Left renal cortex interstitium (tissue), 4 donors: ENCODE results near the gene ZNG1C. TPM values are rescaled to one million over a fixed set of nuclear protein-coding genes. Genes with fewer than 3 reads are reported as not detected.
"Not testable (repeated sequence)": the region's sequence is repeated elsewhere in the genome, so short reads cannot be mapped to it uniquely, and the experiment has no call there.

ENCODE experiments used
- DNase-seq, 4 donors: peaks; one replicate each; pipeline ENCODE4 v3.0.0-alpha.2; 2013; ENCODE audit warnings: low read depth in 4 of 4, low spot score in 2 of 4, missing footprints in 1 of 4
- polyA plus RNA-seq, 4 donors: library from polyadenylated mRNA; unstranded; fragments of 120-200 nt; gene quantifications; one replicate each; pipeline ENCODE4 v1.2.1, GENCODE V29; 2013; ENCODE audit not compliant: insufficient read length in 4 of 4

Gene ZNG1C
- polyA plus RNA-seq, result 10 to 100 TPM; 15.0 to 34.2 (median 21.3) TPM

DNA sequence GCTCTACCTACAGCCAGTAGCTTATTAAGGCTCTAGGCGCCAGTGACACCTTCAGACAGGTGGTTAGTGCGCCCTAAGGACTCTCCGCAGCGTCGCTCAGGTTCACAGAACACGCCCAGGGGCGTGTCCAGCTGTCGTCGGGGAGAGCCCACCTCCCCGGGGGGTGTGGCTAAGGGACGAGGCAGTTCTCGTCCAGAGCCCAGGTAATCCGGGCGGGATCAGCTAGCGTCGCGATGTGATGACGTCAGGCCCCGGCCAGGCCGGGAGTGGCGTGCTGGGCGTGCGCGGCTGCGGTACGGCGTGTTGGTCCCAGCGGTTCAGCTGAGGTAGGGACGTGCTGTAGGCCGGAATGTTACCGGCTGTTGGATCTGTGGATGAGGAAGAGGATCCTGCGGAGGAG, at the start of gene ZNG1C:
ZNG1C (plus strand) TSS at position 301 of the 400 bp plus-strand sequence; CDS start at position 350, 49 bp downstream.
- not testable (repeated sequence) for DNase-seq

DNA sequence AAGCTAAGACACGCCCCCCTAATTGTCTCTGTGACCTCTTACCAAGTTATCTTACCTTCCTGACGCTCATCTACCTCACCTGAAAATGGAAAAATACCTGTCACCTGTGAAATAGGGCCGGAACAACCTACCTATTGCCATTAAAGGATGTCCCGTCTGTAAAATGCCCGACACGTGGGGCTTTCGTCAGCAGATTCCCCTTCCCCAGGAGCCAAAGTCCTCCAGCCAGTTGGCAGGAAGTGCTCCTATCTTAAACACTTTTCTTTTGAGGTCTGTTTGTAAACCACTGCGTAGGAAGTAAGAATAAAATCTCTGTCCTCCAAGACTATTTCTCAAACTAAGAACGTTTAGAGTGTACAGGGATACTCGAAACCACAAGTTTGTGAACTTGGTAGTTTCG, 654 bp downstream of the ZNG1C start:
- not testable (repeated sequence) for DNase-seq

DNA sequence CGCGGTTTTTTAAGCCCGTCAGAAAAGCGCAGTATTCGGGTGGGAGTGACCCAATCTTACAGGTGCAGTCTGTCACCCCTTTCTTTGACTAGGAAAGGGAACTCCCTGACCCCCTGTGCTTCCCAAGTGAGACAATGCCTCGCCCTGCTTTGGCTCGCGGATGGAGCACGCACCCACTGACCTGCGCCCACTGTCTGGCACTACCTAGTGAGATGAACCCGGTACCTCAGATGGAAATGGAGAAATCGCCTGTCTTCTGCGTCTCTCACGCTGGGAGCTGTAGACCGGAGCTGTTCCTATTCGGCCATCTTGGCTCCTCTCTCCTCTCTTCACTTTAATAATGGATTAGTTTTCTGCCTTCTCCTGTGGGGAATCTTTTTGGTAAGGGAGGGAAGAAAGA, 39.3 kb downstream of the ZNG1C start:
- not testable (repeated sequence) for DNase-seq

DNA sequence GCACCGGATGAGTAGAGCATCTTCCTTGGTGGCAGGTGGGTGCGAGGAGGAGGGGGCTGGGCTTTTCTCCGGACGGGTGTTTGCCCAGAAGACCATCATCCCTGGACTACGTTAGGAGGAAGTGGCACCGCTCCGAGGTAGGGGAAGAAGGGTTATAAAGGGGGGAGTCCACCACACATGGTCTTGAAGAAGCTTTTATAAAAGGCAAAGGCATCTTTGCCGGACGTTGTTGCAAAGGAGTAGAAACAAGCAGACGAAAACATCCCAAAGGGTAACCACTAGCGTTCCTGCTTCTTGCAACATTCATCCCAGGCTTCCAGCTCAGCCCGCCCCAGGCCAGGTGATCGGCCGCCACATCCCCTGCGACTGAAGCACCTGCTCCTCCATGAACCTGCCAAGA, 60.8 kb downstream of the ZNG1C start, which contains the start of gene FOXD4L3:
FOXD4L3 (plus strand) TSS at position 301 of the 400 bp plus-strand sequence; CDS start at position 386, 85 bp downstream.
- not testable (repeated sequence) for DNase-seq

- not testable (repeated sequence) for DNase-seq
Measured at GRCh38 chr9:68303771-68304170, 62.0 kb downstream of the ZNG1C start.

- not testable (repeated sequence) for DNase-seq
Measured at GRCh38 chr9:68304212-68304611, 62.4 kb downstream of the ZNG1C start.

GRCh38 chr9:68304777-68305176, 63.0 kb downstream of the ZNG1C start:
- DNase-seq, result not testable (repeated sequence)

- not testable (repeated sequence) for DNase-seq
Measured at GRCh38 chr9:68305680-68306285, 64.0 kb downstream of the ZNG1C start.

GRCh38 chr9:68306391-68306964, 64.7 kb downstream of the ZNG1C start:
- DNase-seq, result not testable (repeated sequence)

- DNase-seq, result not testable (repeated sequence)
Measured at GRCh38 chr9:68307127-68307526, 65.3 kb downstream of the ZNG1C start.

DNA sequence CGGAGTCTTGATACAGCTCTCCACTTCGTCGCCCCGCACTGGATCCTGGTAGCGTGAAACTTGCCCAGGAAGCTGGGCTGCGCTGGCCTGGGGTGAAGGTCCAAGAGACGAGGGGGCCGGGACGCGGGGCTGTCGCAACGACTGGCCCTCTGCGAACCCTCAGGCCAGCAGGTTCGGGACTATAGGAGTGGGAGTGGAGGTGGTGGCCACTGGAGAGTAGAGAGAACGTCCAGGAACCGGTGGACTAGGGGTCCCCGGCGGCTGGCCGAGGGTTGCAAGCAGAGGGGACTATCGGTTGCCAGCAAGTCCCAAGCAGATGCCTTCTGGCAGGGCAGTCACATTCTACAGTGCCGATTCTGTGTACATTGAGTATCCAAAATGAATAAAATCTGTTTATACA, 65.9 kb downstream of the ZNG1C start:
- DNase-seq, result not testable (repeated sequence)

- not testable (repeated sequence) for DNase-seq
Measured at GRCh38 chr9:68311208-68311607, 69.4 kb downstream of the ZNG1C start.

DNA sequence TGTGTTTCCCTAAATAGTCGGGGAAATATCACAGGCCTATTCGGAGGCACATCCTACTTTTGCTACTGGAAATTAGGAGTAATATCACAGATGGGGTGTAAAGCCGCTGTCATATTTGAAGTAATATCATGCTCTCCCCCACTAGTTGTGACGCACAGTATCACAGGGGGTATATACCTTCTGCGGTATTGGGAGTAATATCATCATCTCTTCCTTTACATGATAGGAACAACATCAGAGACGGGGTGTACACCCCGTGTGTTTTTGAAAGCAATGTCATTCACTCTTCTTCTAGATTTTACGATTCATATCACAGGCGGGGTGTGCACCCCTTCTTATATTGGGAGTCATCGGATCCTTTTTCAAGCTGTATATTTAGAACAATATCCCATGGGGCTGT, 76.4 kb downstream of the ZNG1C start:
- DNase-seq, result not testable (repeated sequence)

DNA sequence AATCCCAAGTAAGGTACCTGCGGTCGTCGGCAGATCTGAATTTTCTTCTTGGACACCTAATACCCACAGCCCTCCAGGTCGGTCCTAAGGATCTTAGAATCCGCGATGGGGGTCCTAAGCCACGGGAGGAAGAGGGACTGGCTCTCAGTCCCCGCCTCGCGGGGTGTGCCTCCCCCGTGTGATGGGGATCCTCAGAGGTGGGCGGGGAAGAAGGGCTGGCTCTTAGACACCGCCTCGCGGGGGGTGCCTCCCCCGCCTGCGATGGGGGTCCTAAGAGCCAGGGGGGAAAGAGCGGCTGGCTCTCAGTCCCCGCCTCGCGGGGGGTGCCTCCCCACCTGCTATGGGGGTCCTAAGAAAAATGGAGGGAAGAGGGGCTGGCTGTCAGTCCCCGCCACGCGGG, 82.0 kb downstream of the ZNG1C start:
- not testable (repeated sequence) for DNase-seq

DNA sequence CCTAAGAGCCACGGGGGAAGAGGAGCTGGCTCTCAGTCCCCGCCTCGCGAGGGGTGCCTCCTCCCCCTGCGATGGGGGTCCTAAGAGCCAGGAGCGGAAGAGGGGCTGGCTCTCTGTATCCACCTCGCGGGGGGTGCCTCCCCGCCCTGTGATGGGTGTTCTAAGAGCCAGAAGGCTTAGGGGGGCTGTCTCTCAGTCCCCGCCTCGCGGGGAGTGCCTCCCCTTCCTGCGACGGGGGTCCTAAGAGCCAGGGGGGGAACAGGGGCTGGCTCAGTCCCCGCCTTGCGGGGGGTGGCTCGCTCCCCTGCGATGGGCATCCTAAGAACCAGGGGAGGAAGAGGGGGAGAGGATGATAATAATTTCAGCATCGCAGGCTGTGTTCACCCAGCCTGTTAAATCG, 82.7 kb downstream of the ZNG1C start:
- not testable (repeated sequence) for DNase-seq

DNA sequence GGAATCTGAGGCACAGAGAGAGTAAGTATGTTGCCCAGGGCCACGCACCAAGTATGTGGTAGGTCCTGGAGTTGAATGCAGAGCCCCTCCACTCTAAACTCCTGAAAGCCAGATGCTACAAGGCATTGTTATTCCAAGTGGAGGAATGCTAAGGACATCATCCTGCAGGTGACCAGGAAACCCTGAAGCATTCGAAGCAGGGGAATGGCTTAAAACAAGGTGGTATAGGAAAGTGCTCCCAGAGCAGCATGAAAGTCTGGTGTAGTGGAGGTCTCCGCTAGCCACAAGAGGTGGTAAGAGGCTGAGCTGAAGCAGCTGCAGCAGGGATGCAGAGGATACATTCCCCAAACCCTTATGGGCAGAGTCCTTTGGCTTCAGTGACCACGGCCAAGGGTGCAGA, 87.3 kb downstream of the ZNG1C start:
- DNase-seq, result not testable (repeated sequence)

DNA sequence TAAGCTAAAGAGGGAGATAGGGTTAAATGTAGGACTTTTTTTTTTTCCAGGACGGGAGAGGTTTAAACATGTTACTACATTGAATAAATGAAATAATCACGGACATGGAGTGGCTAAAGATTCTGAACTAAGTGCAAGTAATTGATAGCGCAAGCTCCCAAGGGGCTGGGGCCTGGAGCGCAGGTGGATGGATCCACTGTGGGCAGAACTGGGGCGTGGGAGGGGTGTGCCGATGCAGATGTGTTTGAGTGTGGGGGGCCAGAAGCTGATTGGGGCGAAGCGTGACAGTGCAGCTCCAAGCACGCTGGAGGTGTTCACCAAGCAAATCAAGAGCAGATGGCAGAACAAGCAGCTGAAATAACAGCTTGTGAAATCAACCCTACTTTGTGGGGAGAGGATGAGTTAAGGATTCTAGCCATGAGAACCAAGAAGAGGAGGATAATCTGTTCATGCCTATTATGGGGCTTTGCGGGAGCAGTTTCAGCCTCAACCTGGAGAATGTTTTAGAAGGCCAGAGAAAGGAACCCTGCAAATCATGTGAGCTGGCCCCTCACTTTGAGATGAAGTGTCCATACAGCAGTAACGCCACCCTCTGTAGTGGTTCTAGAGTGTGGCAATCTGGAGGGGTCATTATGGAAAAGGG, 88.9 kb downstream of the ZNG1C start:
- not testable (repeated sequence) for DNase-seq

DNA sequence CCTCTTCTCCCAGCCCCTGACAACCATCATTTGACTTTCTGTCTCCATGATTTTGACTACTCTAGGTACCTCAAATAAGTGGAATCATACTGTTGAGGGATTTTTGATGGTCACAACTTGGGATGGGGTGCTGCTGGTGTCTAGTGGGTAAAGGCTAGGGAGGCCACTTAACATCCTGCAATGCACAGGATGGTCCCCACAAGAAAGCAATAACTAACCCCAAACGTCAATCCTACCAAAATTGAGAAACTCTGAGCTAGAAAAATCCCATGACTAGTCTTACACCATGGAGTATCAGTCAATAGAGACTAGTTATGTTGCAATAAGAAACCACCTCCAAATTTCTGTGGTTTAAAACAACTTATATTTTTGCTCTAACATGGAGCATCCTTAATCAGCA, 90.3 kb downstream of the ZNG1C start:
- DNase-seq, result not testable (repeated sequence)

GRCh38 chr9:68335935-68336334, 94.2 kb downstream of the ZNG1C start:
- DNase-seq, result not testable (repeated sequence)

- not testable (repeated sequence) for DNase-seq
Measured at GRCh38 chr9:68336639-68337339, 95.0 kb downstream of the ZNG1C start.

DNA sequence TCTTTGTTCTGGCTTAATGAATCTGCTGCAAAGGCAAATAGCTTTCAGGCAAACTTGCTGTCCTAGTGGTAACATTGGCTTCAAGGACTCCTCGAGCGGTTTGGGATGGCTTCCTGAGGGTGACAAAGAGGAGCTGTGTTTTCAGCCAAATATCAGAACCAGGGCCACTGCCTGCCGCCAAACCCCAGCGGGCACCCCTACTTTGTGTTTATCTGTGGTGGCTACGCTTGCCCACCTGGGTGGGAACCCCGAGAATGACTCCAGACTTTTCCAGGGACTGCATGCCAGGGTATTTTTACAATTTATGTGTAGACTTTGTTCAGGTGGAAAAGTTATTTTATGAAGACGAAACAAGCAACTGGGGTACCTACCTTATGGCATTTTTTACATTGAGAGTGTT, 96.2 kb downstream of the ZNG1C start:
- DNase-seq, result not testable (repeated sequence)
